Prostate gland (tissue), 2 donors: ENCODE measurements around the gene CDHR2. TPM values are rescaled to one million over a fixed set of nuclear protein-coding genes. Genes with fewer than 3 reads are reported as not detected.

ENCODE experiments used
- DNase-seq: peaks from one replicate; pipeline ENCODE4 v3.0.0-alpha.2; 2019; ENCODE audit warnings: low spot score
- H3K27ac ChIP-seq, 2 donors: fragments of 200-600 bp; sonication (generic); 2 replicates each; pipeline ENCODE4 v1.5.1; 2017 to 2019
- H3K27me3 ChIP-seq: fragments of 200-600 bp; sonication (generic); replicated peaks from 2 replicates; pipeline ENCODE4 v1.5.1; 2019; ENCODE audit not compliant: insufficient read depth
- H3K36me3 ChIP-seq, 2 donors: fragments of 200-600 bp; sonication (generic); 1 replicate in 1 of 2; 2 replicates in 1 of 2; pipeline versions ENCODE4 v1.5.1 to v1.8.1; 2017 to 2019
- H3K4me1 ChIP-seq: fragments of 200-600 bp; sonication (generic); replicated peaks from 2 replicates; pipeline ENCODE4 v1.5.1; 2019
- H3K4me3 ChIP-seq, 2 donors: fragments of 200-600 bp; sonication (generic); 2 replicates each; pipeline ENCODE4 v1.5.1; 2017 to 2019
- H3K9me3 ChIP-seq: fragments of 200-600 bp; sonication (generic); 2 replicates; pipeline ENCODE4 v1.5.1; 2017
- POLR2A ChIP-seq: fragments of 450-650 bp; IDR thresholded peaks from one replicate; pipeline ENCODE4 v1.6.1; 2016; ENCODE audit warnings: antibody characterized with exemption, mild to moderate bottlenecking
- POLR2AphosphoS5 ChIP-seq: sonication (generic); formaldehyde crosslinking; IDR thresholded peaks from one replicate; pipeline ENCODE4 v1.6.1; 2017; ENCODE audit warnings: antibody characterized with exemption
- WGBS: methylation state at CpG from one replicate; pipeline ENCODE4 v1.1.5; 2018; 5-methylcytosine and 5-hydroxymethylcytosine counted together
- intact Hi-C: fragments of 100-400 bp; cut with DNase I; formaldehyde crosslinking; loops from one replicate; pipeline ENCODE4 v1.14.2; 2022
- total RNA-seq, 2 donors: library from RNA; depleted of rRNA; stranded (reverse); fragments of >200 nt; gene quantifications; one replicate each; pipeline ENCODE4 v1.1.0, GENCODE V29; 2016
- TF ChIP-seq, protein P1 (sequence below), 4 experiments: fragments of 200-600 bp in 2 of 4; fragments of 450-650 bp in 2 of 4; sonication (generic) in 2 of 4; IDR thresholded peaks; 1 replicate in 3 of 4; 2 replicates in 1 of 4; pipeline ENCODE4 v1.5.1; 2016 to 2019; ENCODE audit warnings: antibody characterized with exemption in 4 of 4, mild to moderate bottlenecking in 2 of 4, moderate library complexity in 2 of 4

The CDHR2 gene
- total RNA-seq, 2 donors from 2014 or later = 1.1 TPM; not detected in 1

DNA sequence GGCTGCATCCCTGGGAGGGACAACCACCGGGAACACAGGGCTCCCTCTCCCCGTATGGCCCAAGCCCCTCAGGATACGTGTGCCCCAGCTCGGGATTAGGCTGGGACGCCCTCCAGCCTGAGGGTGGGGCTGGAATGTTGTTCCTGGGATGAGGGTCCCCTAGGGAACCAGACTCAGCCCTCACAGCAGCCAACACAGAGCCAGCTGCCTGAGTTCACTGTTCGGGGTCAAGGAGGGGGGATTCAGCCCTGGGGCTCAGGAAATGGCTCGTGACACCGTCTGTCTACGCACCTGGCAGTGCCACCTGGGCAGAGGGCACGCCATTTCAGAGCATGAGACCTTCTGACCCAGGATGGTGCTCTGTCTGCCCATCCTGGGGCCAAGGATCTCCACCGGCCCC lies 20.8 kb upstream of the CDHR2 start:
- Histone ChIP-seq H3K36me3 (peaks cover 0 to 23% of the 10 kb centered on the region in 2 donors), H3K4me3 (no peak overlapping the region), H3K9me3 (no peaks in the 10 kb centered on the region), H3K27me3 (no peaks in the 10 kb centered on the region), H3K4me1 (no peaks in the 10 kb centered on the region), H3K27ac (no peak overlapping the region)
- intact Hi-C loops = no loop called here
- TF ChIP-seq POLR2A (no peak), POLR2AphosphoS5 (no peak)
- TF ChIP-seq, protein P1, sequence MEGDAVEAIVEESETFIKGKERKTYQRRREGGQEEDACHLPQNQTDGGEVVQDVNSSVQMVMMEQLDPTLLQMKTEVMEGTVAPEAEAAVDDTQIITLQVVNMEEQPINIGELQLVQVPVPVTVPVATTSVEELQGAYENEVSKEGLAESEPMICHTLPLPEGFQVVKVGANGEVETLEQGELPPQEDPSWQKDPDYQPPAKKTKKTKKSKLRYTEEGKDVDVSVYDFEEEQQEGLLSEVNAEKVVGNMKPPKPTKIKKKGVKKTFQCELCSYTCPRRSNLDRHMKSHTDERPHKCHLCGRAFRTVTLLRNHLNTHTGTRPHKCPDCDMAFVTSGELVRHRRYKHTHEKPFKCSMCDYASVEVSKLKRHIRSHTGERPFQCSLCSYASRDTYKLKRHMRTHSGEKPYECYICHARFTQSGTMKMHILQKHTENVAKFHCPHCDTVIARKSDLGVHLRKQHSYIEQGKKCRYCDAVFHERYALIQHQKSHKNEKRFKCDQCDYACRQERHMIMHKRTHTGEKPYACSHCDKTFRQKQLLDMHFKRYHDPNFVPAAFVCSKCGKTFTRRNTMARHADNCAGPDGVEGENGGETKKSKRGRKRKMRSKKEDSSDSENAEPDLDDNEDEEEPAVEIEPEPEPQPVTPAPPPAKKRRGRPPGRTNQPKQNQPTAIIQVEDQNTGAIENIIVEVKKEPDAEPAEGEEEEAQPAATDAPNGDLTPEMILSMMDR (IDR thresholded peaks at IDR 0.05) = no peak
- DNase-seq = no peak
- 76% methylated on average over 11 of the region's 11 CpGs for WGBS

DNA sequence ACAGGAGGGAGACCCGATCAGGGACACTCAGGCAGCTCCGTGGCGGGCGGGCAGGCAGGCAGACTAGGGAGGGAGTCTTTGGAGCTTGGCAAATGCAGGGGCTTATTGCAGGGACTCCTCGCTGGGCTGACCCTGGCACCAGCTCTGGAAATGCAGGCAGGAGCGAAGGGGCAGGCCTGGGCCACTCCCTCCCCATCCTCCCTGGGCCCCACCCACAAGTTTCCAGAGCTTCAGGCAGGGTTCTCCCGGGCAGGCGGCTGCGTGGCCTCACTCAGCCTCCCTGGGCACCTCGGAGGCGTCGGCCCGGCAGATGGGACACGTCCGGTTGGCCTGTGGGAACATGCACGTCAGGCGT lies 20.4 kb upstream of the CDHR2 start:
- H3K36me3 ChIP-seq = peaks cover 0 to 23% of the 10 kb centered on the region in 2 donors
- TF ChIP-seq POLR2A (no peak), POLR2AphosphoS5 (no peak)
- TF ChIP-seq, protein P1 (IDR thresholded peaks at IDR 0.05) = no peak
- DNase-seq = no peak
- H3K9me3 ChIP-seq = no peaks in the 10 kb centered on the region
- H3K27ac ChIP-seq = no peak overlapping the region
- WGBS = 61% methylated on average over 15 of the region's 17 CpGs
- intact Hi-C loops = no loop called here
- H3K4me1 ChIP-seq = no peaks in the 10 kb centered on the region
- no peak overlapping the region for H3K4me3 ChIP-seq
- no peaks in the 10 kb centered on the region for H3K27me3 ChIP-seq

DNA sequence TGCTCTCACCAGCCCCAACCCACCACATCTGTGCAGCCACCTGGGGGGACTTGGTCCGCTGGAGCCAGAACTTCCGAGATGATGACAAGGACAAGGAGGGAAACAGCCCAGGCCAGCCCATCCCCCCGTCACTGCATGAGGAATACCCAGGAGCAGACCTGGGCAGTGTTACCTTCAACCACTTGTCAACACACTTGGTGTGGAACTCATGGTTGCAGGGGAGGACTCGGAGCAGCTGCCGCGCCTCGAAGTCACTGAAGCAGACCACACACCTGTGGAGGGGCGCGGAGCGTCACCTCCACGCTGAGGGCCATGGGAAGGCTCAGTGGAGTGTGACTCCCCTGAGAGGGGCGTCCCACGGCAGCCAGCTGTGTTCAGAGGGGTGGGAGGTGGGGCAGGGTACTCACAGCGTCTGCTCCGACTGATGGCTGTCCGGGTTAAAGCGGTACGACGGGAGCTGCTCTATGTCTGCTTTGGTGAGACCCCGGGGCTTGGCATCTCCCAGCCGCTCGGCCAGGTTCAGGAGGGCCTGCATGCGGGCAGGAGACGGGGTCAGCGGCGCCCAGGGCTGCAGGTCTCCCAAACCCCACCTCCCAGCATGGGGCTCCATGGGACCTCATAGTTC lies 19.9 kb upstream of the CDHR2 start:
- Histone ChIP-seq H3K27me3 (no peaks in the 10 kb centered on the region), H3K36me3 (peaks cover 0 to 23% of the 10 kb centered on the region in 2 donors), H3K4me1 (peaks cover 4% of the 10 kb centered on the region), H3K4me3 (no peak overlapping the region), H3K9me3 (no peaks in the 10 kb centered on the region), H3K27ac (no peak overlapping the region)
- no peak for DNase-seq
- WGBS = 88% methylated on average over 24 of the region's 26 CpGs
- intact Hi-C loops = no loop called here
- TF ChIP-seq POLR2A (no peak), POLR2AphosphoS5 (no peak)
- TF ChIP-seq, protein P1 (IDR thresholded peaks at IDR 0.05) = no peak

DNA sequence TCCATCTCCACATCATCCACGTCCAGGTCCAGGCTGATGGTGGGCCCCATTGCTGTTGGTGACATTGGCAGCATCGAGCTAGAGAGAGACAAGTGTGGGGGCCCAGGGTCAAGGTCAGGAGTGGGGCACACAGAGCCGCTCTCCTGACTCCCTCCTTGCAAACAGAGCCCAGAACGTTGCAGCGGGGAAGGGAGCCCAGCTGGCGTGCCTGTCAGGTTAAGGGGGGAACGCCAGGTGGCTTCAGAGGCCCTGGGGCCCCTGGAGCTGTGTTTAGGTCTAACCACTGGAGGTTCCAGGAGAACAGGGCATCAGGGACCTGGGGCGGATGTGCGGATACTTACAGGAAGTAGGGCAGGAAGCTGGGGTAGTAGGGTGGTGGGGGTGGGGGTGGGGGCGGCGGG lies 19.4 kb upstream of the CDHR2 start:
- Histone ChIP-seq H3K27me3 (no peaks in the 10 kb centered on the region), H3K9me3 (no peaks in the 10 kb centered on the region), H3K36me3 (peaks cover 0 to 23% of the 10 kb centered on the region in 2 donors), H3K4me3 (no peak overlapping the region), H3K27ac (no peak overlapping the region), H3K4me1 (peaks cover 9% of the 10 kb centered on the region)
- TF ChIP-seq POLR2AphosphoS5 = no peak
- TF ChIP-seq POLR2A = no peak
- TF ChIP-seq, protein P1 (IDR thresholded peaks at IDR 0.05) = no peak
- intact Hi-C loops = no loop called here
- WGBS = 68% methylated on average over 11 of the region's 11 CpGs
- DNase-seq = no peak

DNA sequence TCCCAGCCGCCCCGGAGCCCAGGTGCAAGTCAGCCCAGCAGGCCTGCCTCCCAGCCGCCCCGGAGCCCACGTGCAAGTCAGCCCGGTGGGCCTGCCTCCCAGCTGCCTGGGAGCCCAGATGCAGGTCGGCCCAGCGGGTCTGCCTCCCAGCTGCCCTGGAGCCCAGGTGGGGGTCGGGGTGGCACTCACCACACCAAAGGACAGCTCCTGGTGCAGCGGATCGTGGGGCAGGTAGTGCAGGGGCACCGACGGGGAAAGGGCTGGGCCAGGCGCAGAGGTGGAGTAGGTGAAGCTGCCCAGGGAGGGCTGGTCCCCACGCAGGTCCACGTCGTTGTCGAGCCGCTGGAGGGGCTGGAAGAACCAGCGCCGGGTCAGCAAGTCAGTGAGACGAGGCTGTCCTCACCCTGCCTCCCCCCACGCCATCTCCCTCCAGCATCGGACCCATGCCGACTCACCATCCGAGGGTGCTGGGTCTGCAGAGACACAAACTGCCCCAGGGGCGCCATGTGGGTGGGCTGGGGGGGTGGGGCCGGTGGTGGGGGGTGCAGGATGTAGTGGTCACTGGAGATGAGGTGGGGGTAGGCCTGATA lies 18.7 kb upstream of the CDHR2 start:
- TF ChIP-seq POLR2AphosphoS5 (no peak), POLR2A (no peak)
- TF ChIP-seq, protein P1 (IDR thresholded peaks at IDR 0.05) = no peak
- 72% methylated on average over 17 of the region's 28 CpGs for WGBS
- no peak overlapping the region for H3K4me3 ChIP-seq
- no peak for DNase-seq
- H3K36me3 ChIP-seq = peaks cover 0 to 23% of the 10 kb centered on the region in 2 donors
- H3K9me3 ChIP-seq = no peaks in the 10 kb centered on the region
- H3K27me3 ChIP-seq = no peaks in the 10 kb centered on the region
- intact Hi-C loops = no loop called here
- peaks cover 14% of the 10 kb centered on the region for H3K4me1 ChIP-seq
- no peak overlapping the region for H3K27ac ChIP-seq
